GM15510 (cell line): ENCODE data around the gene DMRTB1.

ENCODE experiments used
- POLR2A ChIP-seq: IDR thresholded peaks from 3 replicates; pipeline ENCODE4 v1.6.1; 2011; ENCODE audit warnings: borderline replicate concordance; ENCODE audit not compliant: insufficient read length; ENCODE audit errors: extremely low read depth

Gene DMRTB1

DNA sequence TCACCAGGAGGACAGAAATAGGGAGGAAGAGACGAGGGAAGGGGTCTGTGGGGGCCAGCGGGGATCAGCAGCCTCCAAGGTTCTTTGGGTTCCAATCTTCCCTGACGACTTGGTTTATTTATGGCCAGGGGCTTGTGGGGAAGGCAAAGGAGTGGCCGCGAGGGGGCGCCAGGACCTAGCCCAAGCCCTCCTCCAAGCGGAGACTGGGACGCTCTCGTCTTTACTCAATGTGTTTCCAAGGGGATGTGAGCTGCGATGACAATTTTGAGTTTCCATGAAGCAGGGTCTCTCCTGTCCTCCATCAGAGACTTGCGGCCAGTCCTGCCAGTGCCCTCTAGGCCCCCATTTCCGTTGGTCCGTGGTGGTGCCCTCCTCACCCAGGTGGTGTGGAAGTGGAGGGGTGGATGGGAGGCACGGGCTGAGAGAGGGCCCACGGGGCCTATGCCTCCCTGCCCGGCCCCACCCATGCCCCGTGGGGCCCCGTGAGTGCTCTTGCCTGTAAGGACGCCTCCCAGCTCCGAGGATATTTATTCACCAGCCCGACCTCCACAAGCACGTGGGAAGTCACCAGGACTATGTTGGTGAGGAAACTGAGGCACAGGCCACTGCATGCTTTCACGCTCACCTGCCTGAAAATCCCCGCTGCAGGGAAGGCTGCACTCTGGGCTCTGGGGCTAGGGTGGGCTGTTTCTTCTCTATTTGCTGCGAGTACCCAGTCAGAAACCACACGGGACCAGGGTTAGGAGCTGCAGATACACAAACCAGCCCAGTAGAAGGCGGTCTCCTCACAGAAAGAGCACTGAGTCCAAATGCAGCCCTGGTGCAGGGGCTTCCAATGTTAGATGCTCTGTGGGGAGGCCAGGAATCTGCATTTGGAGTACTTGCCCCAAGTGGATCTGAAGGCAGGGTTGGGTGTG, 26.5 kb downstream of the DMRTB1 start:
- no peak for TF ChIP-seq POLR2A

DNA sequence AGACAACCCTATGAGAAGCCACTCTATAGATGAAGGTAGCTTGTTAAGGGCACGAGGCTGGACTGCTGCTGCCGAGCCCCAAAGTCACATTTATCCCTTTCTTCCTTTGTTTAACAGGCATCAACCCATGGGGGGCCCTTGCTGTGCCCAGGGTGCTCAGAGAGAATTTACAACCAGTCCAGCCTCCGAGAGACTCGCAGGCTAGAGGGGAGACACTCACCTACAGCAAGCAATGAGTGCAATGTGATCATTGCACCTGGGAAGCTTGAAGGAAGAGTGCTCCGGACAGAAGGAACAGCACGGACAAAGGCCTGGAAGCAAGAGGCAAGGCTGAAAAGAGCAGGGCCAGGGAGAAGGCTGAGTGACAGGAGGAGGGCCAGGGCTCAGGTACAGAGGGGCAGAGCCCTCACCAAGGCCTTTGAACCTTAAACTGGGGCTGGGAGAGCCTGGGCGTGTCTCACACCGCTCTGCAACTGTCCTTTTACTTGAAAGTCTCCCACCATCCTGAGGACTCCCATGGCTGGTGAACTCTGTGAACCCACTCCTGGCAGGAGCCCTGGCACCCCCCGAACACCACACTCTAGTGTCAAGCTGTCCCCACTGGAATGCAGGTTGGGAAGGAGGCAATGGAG, 27.3 kb downstream of the DMRTB1 start:
- TF ChIP-seq POLR2A, result no peak

DNA sequence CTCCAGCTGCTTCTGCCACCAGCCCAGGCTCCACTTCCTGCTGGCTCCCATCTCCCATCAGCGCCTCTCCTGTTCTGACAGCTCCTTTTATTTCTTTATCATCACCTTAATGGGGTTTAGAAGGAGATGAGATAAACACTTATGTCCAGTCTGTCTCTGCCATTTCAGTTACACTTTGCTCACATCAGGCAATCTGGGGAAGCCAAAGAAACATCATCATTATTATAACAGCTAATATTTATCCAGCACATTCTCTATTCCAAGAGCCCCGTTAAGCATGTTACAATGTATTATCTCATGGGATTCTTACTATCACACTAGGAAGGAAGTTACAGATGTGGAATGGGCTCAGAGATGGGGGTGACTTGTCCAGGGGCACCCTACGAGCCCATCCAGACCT, 31.2 kb downstream of the DMRTB1 start:
- no peak for TF ChIP-seq POLR2A

DNA sequence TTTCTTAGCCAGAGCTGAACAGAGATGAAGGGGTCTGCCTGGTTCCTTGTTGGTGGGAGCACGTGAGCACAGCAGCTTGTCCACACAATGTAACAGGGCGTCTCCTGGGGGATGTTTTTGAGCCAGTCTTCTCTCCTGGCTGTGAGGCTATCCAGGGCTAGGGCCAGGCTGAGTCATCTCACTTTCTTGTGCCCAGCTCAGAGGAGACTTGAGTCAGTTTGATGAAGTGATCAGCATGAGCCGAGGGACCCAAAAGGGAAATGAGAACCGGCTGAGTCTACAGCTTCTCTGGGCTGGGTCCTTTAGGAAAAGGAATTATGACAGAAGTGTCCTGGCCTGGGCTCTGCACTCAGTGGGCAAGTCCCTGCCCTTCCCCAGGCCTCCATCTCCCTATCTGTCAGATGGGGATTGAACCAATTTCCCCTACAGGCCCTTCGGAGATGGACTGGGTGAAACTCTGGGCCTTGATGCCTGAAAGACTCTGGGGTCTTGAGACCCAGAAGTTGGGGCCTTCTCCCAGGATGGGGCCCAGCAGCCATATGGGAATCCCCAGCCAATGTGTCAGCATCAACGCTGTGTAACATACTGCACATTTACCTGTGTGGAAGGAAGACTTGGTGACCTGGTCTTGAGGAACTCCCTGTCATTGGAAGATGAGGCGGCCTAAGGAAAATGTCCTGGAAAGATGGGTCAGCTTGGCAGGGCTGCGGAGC, 36.6 kb downstream of the DMRTB1 start:
- no peak for TF ChIP-seq POLR2A

DNA sequence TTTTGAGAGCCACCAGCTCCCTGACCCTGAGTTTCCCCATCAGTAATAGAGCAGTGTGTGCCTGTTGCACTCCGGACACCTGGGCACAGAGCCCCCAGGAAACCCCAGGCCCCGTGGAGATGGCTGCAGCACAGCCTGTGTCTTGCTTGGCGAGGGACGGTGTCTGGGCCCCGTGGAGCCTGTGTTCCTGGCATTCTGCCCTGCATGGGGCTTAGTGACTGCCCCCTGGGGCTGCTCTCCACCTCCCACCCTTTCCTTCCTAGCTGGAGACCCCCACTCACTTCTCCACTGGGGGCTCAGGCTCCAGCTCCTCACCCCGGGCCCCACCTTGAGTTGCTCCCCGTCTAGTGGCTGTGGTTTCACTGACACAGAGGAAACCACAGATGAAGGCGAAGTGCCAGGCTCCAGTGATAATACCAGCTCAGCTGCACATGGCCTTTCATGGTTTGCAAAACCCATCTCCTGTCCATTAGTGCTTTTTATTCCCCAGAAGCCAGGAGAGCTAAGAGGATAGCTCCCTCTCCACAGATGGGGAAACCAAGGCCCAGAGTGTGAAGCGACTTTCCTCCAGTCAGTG, 39.4 kb downstream of the DMRTB1 start:
- no peak for TF ChIP-seq POLR2A

DNA sequence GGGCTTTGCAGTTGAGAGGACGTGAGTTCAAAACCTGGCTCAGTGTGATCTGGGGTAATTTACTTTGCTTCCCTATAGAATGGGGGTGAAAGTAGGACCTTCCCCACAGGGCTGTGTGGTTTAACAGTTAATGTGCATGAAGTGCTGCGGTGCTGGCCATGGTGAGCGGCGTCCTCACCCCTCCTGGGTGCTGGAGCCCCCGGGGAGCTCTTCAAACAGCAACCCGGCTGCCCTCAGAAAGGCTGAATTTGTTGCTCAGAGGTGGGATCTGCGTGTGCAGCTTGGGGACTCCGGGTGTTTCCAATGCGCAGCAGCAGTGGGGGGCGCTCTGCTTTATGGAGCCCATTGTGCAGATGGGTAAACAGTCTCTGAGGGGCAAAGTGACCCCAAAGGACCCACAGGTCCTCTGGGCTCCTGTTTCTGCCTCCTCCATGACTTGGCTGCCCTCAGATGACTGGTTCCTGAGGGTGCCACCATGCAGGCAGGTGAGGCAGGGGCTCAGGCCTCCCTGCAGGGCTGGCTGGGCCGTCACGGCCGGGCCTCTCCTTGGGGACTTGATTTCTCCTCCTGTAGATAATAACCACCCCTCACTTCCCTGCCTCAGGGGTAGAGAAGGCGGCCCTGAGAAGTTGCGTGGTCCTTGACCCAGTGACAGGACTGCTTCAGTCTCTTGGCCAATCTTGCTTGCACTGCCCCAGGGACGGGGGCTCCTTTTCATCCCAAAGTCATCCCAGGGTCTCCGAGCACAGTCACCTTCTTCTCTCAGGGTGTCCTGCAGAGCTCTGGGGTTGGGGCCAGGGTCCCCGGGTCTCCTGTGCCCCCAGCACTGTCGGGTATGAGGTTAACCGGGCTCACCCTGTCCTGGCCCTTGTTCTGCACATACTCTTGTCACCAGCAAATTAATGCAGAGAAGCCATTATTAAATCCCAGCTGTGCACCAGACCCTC, 40.3 kb downstream of the DMRTB1 start:
- TF ChIP-seq POLR2A, result no peak

DNA sequence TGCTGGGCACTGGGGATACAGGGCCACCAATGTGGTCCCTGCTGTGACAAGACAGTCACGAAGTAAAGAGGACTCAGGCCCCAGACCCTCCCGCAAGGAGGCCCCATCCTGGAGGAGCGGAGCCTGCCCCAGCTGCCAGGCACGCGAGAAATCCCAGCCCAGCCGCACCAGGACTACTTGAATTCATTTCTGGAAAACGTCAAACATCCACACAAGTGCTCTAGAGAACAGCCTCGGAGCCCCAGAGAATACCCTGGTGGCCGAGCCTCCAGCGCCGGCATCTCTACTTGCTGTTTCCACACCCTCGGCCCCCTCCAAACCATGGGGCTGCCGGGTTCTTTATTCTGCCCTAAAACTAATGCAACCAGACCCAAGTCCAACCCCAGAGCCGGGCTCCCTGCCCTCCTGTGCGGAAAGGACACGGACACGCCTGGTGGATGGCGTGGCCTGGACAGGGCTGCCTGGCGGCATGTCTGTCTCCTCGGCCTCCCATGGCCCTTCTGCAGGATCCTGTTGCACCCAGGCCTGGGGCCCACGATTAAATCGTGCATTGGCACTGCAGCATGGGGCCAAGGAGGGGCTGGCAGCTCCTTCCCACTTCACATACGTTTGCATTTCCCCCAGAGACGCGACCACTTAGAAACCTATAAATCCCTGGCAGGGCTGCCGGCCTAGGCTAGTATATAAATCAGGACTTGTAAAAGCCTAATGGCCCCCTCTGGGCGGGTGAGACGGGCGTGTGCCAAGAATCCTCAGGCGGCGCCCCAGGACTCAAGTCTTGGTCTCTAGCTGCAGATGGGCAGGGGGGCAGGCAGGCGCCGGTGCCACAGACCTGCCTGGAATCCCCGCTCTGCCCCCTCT, 41.2 kb downstream of the DMRTB1 start:
- no peak for TF ChIP-seq POLR2A

DNA sequence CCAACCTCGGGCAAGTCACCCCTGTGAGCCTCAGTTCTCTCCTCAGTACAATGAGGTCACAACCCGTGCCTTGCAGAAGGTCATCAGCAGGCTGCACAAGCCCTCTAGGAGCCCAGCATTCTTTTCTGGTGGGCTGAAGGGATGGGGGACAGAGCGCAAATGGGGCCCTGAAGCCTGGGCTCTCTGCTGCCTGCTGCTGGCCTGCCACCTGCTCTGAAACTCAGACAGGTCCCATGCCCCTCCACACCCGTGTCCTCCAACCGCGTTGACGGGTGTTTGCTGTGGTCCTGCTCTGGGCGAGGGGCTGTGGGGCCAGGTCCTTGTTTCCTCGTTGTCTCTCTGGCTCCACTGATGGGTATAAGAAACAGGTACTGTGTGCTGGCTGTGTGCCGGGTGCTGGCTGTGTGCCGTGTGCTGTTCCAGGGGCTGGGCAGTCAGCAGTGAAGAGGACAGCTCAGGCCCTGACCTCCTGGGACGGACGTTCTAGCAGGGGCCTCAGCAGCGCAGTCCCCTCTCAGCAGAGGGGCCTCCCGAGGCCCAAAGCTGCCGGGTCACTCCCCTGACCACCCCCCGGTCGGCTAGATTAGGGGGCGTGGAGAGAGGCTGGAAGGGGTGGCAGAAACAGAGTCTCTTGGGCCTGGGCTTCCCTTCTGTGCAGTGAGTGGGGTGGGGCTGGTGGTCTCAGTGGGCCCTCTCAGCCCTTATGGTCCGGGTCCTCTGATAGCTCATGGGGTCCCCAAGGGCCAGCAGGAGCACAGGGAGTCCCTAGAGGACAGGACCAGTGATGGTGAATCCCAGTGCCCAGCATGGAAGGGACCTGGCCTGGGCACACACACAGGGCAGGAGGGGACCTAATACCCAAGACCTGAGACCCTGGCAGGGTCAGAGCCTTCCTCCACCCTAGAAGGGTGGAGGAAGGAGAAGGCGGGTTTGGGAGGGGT, 42.1 kb downstream of the DMRTB1 start:
- TF ChIP-seq POLR2A, result no peak

DNA sequence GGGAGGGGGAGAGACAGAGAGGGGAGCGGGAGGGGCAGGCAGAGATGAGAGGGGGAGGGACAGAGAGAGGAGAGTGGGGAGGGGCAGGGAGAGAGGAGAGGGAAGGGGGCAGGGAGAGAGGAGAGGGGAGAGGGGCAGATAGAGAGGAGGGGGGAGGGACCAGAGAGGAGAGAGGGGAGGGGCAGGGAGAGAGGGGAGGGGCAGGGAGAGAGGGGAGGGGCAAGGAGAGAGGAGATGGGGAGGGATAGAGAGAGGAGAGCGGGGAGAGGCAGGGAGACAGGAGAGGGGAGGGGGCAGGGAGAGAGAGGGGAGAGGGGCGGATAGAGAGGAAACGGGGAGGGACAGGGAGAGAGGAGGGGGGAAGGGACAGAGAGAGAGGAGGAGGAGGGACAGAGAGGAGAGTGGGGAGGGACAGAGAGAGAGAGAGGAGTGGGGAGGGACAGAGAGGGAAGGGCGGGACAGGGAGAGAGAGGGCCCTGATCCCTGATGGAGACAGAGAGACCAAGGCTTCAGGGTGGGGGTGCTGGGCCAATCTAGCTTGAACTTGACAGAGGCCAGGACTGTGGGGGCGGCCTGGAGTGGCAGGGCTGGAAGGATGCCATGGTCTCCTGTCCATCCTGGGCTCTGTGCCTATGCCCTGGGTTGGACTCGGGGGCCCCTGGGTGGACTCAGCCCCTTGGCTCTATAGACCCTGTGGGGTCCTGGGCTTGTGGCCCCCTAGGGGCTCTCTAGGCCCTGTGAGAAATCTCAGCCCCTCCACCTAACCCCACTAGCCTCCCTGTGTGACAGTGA, 43.6 kb downstream of the DMRTB1 start:
- TF ChIP-seq POLR2A, result no peak

DNA sequence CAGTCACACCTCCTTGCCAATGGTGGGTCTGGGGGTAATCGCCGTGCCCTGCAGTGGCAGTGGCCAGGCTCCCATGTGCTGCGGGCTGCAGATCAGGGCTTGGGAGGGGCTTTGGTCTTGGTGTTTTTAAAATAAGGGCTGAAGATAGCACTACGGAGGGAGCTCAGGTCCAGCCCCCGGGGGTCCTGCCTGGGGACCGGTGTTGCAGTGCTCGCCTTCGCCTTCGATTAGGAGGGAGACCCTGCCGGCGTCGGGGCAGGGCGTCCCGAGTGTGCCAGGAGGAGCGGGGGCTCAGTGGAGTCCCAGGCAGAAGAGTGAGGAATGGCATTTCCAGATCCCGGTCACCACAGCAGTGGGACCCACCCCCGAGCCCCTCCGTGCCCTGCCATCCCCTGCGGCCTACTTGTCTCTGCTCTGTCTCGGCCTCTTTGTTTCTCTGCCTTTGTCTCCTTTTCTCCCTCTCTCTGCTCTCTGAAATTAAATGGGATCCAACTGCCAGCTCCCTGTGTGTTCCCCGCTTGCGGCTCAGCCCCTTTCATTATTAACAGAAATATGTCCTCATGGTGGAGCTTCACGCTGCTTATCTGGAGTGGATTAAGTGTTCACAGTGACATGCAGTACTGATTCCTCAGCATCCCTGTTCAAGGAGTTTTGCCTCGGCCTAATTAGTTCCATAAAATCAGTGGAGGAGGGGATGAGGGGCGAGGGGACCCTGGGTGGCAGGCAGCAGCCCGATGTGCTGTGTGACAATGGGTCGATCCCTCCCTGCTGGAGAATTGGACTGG, 44.4 kb downstream of the DMRTB1 start:
- TF ChIP-seq POLR2A, result no peak

DNA sequence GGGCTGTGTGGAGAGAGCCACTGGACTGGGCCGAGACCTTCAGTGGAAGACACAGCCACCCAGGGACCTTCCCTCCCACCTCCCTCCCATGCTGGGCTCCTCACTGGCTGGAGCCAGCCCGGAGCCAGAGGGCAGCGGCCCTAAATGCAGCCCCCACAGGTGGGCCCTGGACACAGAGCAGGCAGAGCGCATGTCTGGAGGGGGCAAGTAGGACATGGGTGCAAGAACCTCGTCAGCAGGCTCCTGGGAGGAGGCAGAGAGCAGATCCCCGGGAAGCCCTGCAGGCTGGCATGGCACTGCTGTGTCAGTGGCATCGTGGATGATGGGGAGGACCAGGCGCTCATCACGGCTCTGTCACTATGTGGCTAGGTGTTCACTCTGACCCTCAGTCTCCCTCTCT, 45.7 kb downstream of the DMRTB1 start:
- TF ChIP-seq POLR2A, result no peak

DNA sequence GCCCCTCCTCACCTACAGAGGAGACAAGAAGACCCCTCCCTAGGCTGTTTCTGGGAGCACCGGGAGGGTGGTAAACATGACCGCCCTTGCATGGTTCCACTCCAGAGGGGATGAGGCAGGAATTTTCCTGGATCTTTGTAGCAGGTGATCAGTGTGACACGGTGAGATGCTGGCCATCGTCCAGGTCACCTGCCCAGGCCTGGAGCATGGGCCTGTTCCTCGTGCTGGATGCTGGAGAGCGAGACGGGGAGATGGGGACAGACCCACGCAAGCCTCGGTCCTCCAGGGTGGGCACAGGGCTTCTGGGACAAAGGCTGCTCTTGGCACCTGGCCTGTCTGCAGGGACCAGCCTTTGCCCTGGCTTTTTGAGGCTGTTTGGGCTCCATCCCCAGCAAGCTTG, 46.2 kb downstream of the DMRTB1 start:
- no peak for TF ChIP-seq POLR2A
